ENCODE data around the gene ARPC1B. TPM values are rescaled to one million over a fixed set of nuclear protein-coding genes. Genes with fewer than 3 reads are reported as not detected.

The ARPC1B gene
- total RNA-seq, 1 donor from 2014 or later: 464 TPM

Other genes with a start within 250 kb of the ARPC1B start
- gene SMURF1, start 230.6 kb upstream of the ARPC1B start, total RNA-seq: 18.9 and 21.6 TPM in 2 replicates
- gene KPNA7, start 166.6 kb upstream of the ARPC1B start, total RNA-seq: not detected in 2 replicates
- gene MYH16, start 101.9 kb upstream of the ARPC1B start, total RNA-seq: 0.19 TPM in 1 of 2 replicates, not detected in the other
- 210 and 276 TPM in 2 replicates for gene ARPC1A, start 48.8 kb upstream of the ARPC1B start, total RNA-seq
- gene PDAP1, start 33.9 kb downstream of the ARPC1B start, total RNA-seq: 52.9 and 74.3 TPM in 2 replicates
- 76.4 and 86.7 TPM in 2 replicates for gene BUD31, start 34.2 kb downstream of the ARPC1B start, total RNA-seq
- gene PTCD1, start 64.1 kb downstream of the ARPC1B start, total RNA-seq: 5.5 and 6.8 TPM in 2 replicates
- gene CPSF4, start 64.2 kb downstream of the ARPC1B start, total RNA-seq: 24.7 and 28.1 TPM in 2 replicates
- 230 and 561 TPM in 2 replicates for gene ATP5MF, start 91.4 kb downstream of the ARPC1B start, total RNA-seq
- gene ZNF789, start 98.2 kb downstream of the ARPC1B start, total RNA-seq: 4.7 and 6.1 TPM in 2 replicates
- gene ZNF394, start 125.6 kb downstream of the ARPC1B start, total RNA-seq: 26.0 and 41.7 TPM in 2 replicates
- 11.2 and 15.2 TPM in 2 replicates for gene ZKSCAN5, start 129.9 kb downstream of the ARPC1B start, total RNA-seq
- gene FAM200A, start 177.4 kb downstream of the ARPC1B start, total RNA-seq: 6.1 TPM in 2 replicates
- gene ZNF655, start 183.9 kb downstream of the ARPC1B start, total RNA-seq: 10.0 and 10.9 TPM in 2 replicates
- gene TMEM225B, start 223.5 kb downstream of the ARPC1B start, total RNA-seq: 0.09 and 0.17 TPM in 2 replicates
- 14.8 and 17.9 TPM in 2 replicates for gene ZSCAN25, start 242.2 kb downstream of the ARPC1B start, total RNA-seq

Measured in dermis blood vessel endothelial cell (primary cell).